Neuronal stem cell (in vitro differentiated cells): ENCODE results near the gene NR4A1.

Experiments used
- DNase-seq: peaks from one replicate; pipeline ENCODE4 v3.0.0-alpha.2; 2013; ENCODE audit warnings: low spot score
- H2AFZ ChIP-seq: one replicate; pipeline ENCODE4 v1.6.1; 2013; ENCODE audit warnings: mild to moderate bottlenecking, low read length, inconsistent platforms
- H2AK5ac ChIP-seq: 2 replicates; pipeline ENCODE4 v1.6.1; 2013; ENCODE audit warnings: low read depth, mild to moderate bottlenecking, inconsistent platforms, low read length, moderate library complexity, mixed read lengths
- H2BK120ac ChIP-seq: 2 replicates; pipeline ENCODE4 v1.6.1; 2013; ENCODE audit warnings: low read depth, mild to moderate bottlenecking, inconsistent platforms, low read length, moderate library complexity, mixed read lengths
- H2BK12ac ChIP-seq: one replicate; pipeline ENCODE4 v1.6.1; 2013; ENCODE audit warnings: low read length, inconsistent platforms
- H2BK15ac ChIP-seq: 2 replicates; pipeline ENCODE4 v1.6.1; 2013; ENCODE audit warnings: mild to moderate bottlenecking, low read length, inconsistent platforms, mixed read lengths
- H2BK5ac ChIP-seq: one replicate; pipeline ENCODE4 v1.6.1; 2013; ENCODE audit warnings: inconsistent platforms, mild to moderate bottlenecking, low read length, moderate library complexity
- H3K14ac ChIP-seq: one replicate; pipeline ENCODE4 v1.6.1; 2013; ENCODE audit warnings: low read length, inconsistent platforms
- H3K18ac ChIP-seq: 2 replicates; pipeline ENCODE4 v1.6.1; 2013; ENCODE audit warnings: low read length, inconsistent platforms
- H3K23ac ChIP-seq: 2 replicates; pipeline ENCODE4 v1.6.1; 2013; ENCODE audit warnings: low read depth, mild to moderate bottlenecking, mixed read lengths, low read length, inconsistent platforms; ENCODE audit not compliant: poor library complexity
- H3K27ac ChIP-seq: replicated peaks from 3 replicates; pipeline ENCODE4 v1.5.1; 2013; ENCODE audit warnings: low read length, inconsistent platforms
- H3K27me3 ChIP-seq, 3 experiments: 2 replicates each; pipeline ENCODE4 v1.6.1; 2013; ENCODE audit warnings: low read length in 3 of 3, mild to moderate bottlenecking in 2 of 3, inconsistent platforms in 1 of 3, low read depth in 1 of 3, mixed read lengths in 1 of 3, moderate library complexity in 1 of 3; ENCODE audit not compliant: control insufficient read depth in 3 of 3, insufficient read depth in 3 of 3
- H3K36me3 ChIP-seq, 2 donors: replicated peaks in 1 of 2; 2 replicates each; pipeline ENCODE4 v1.6.1; 2013; ENCODE audit warnings: low read length in 2 of 2; ENCODE audit not compliant: control insufficient read depth in 2 of 2, insufficient read depth in 2 of 2
- H3K4ac ChIP-seq: 2 replicates; pipeline ENCODE4 v1.6.1; 2013; ENCODE audit warnings: inconsistent platforms, mild to moderate bottlenecking, low read length, moderate library complexity
- H3K4me1 ChIP-seq, 2 donors: 1 replicate in 1 of 2; 2 replicates in 1 of 2; pipeline ENCODE4 v1.6.1; 2013; ENCODE audit warnings: low read length in 2 of 2, low read depth in 1 of 2; ENCODE audit not compliant: control insufficient read depth in 2 of 2, insufficient read depth in 1 of 2
- H3K4me2 ChIP-seq: one replicate; pipeline ENCODE4 v1.6.1; 2013; ENCODE audit warnings: mild to moderate bottlenecking, low read length, inconsistent platforms; ENCODE audit not compliant: insufficient read depth, poor library complexity, severe bottlenecking
- H3K4me3 ChIP-seq, 2 donors: 2 replicates each; pipeline ENCODE4 v1.5.1; 2013; ENCODE audit warnings: low read length in 2 of 2, mild to moderate bottlenecking in 2 of 2, inconsistent platforms in 1 of 2, moderate library complexity in 1 of 2
- H3K79me1 ChIP-seq: one replicate; pipeline ENCODE4 v1.6.1; 2013; ENCODE audit warnings: low read depth, mild to moderate bottlenecking, inconsistent platforms, low read length, moderate library complexity
- H3K9ac ChIP-seq: one replicate; pipeline ENCODE4 v1.6.1; 2013; ENCODE audit warnings: mild to moderate bottlenecking, low read depth, low read length, inconsistent platforms; ENCODE audit not compliant: poor library complexity
- H3K9me3 ChIP-seq, 2 donors: replicated peaks in 1 of 2; 2 replicates each; pipeline versions ENCODE3 to v1.6.1; 2013; ENCODE audit warnings: low read length in 2 of 2, mild to moderate bottlenecking in 2 of 2, inconsistent platforms in 1 of 2, low read depth in 1 of 2, mixed read lengths in 1 of 2, moderate library complexity in 1 of 2; ENCODE audit not compliant: control insufficient read depth in 2 of 2, insufficient read depth in 1 of 2
- H4K8ac ChIP-seq: one replicate; pipeline ENCODE4 v1.6.1; 2013; ENCODE audit warnings: low read depth, mild to moderate bottlenecking, inconsistent platforms, low read length, moderate library complexity
- H4K91ac ChIP-seq: one replicate; pipeline ENCODE4 v1.6.1; 2013; ENCODE audit warnings: low read length, low read depth, mild to moderate bottlenecking, inconsistent platforms; ENCODE audit not compliant: poor library complexity
- WGBS, 2 donors: extraction: QIAGEN DNeasy Blood & Tissue Kit; methylation state at CpG; one replicate each; pipeline ENCODE4 v1.1.7; 2013; ENCODE audit warnings: missing lambda C conversion rate in 2 of 2, mixed read lengths in 1 of 2; ENCODE audit not compliant: insufficient read length in 2 of 2, insufficient replicate concordance in 1 of 2; ENCODE audit errors: extremely low coverage in 2 of 2; 5-methylcytosine and 5-hydroxymethylcytosine counted together

Gene NR4A1

DNA sequence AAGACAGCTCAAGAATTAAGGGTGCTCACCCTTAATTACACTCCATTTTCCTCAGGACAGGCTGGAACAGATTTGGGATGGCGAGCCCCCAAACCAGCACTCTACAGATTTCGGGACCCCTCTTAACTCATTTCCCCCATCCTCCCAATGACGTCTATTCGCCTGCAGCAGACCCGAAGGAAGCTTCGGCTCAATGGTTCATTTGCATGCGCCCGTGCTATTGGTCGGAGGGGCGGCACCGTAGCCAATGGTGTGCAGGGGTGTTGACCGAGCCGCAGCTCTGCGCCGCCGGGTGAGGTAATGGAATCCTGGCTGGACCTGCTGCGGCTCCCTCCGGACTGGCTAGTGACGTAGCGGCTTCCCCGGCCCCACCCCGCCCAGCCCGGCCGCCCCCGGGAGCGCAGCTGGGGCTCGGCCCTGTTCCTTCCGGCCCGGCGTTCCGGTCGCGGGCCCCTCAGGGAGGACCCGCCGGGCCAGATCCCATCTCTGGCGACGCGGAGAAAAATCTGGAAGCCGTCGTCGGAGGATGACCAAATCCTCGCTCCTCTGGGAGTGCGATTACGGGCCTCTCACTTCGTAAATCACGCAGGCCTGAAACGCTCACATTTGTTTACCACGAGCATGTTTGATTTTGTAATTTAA is 18.3 kb upstream of the NR4A1 start:
- no peak overlapping the region for H3K14ac ChIP-seq
- no peak overlapping the region for H4K8ac ChIP-seq
- peaks cover 12 to 19% of the 10 kb centered on the region in 2 donors for H3K4me1 ChIP-seq
- peak overlapping the region; percentile 45 for H3K27ac ChIP-seq
- H3K4ac ChIP-seq, result no peak overlapping the region
- H2BK5ac ChIP-seq, result no peak overlapping the region
- H3K79me1 ChIP-seq, result no peaks in the 10 kb centered on the region
- H4K91ac ChIP-seq, result no peak overlapping the region
- no peak overlapping the region for H2BK120ac ChIP-seq
- peak overlapping the region; percentile 59 for H3K4me2 ChIP-seq
- H2BK15ac ChIP-seq, result peak overlapping the region; percentile 50
- DNase-seq, result peak; percentile 92
- H2BK12ac ChIP-seq, result no peak overlapping the region
- no peaks in the 10 kb centered on the region for H3K9me3 ChIP-seq
- peak overlapping the region; percentile 92 for H2AFZ ChIP-seq
- peak overlapping the region; percentile 88 for H2AK5ac ChIP-seq
- H3K9ac ChIP-seq, result no peak overlapping the region
- H3K18ac ChIP-seq, result peak overlapping the region; percentile 84
- H3K23ac ChIP-seq, result no peak overlapping the region
- H3K4me3 ChIP-seq, result peak overlapping the region; percentile 33 to 58
- no peaks in the 10 kb centered on the region for H3K36me3 ChIP-seq
- no CpG with 5 or more reads among the region's 48 CpGs for WGBS, 2 donors
- peaks cover 0 to 26% (median 8%) of the 10 kb centered on the region in 3 experiments for H3K27me3 ChIP-seq

DNA sequence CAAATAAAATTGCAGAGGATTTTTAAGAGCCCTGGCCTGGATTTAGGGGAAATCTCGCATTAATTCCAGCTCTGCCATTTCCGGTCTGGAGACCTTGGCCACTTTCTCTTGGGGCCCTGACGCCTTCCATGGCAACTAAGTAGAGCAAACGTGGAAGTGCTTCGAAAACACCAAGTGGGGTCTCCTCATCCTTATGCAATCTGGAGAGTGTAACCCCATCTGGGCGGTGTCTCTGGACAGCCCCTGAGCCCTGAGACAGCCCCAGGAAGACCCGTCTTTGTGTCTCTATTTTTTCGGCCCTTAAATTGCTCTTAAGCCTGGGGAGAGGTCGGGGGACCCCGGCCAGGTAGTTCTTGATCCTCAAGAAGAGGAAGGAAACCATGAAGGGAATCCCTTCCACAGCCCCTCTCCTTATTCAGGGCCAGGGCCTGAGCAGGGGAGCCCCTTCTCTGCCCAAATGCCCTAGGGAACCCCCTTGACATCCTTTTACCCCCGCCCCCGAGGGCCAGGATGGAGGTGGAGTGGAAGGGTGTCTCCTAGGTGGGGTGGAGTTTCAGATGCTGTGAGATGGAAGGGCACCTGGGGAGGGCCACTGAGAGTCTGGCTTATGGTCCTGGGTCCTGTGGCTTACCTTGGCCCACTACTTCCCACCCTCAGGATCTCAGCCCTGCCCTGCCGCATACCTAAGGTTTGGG is 17.6 kb upstream of the NR4A1 start:
- no CpG with 5 or more reads among the region's 13 CpGs for WGBS, 2 donors

DNA sequence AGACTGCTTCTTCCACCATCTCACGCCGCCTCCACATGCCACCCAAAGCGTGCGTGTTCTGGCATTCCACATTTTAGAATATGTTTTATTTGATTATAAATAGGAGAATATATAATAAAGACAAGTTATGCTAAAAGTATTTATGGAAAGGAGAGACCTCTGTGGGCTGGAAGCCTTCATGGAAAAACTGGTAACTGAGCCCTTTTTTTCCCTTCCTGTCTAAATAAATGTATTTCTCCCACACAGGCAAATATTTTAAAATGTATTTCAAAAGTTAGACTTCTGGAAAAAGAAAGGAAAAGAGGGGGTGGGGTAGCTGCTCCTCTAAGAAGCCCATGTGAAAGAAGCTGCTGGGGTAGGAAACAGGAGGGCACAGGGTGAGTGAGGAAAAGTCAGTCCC is 16.1 kb upstream of the NR4A1 start:
- H2AK5ac ChIP-seq, result no peak overlapping the region
- no peak overlapping the region for H3K23ac ChIP-seq
- H3K79me1 ChIP-seq, result peaks cover 7% of the 10 kb centered on the region
- peaks cover 11 to 18% of the 10 kb centered on the region in 2 donors for H3K4me1 ChIP-seq
- H3K4me3 ChIP-seq, result no peak overlapping the region
- H3K14ac ChIP-seq, result no peak overlapping the region
- no peak overlapping the region for H3K4ac ChIP-seq
- H3K9me3 ChIP-seq, result no peaks in the 10 kb centered on the region
- no peak overlapping the region for H3K27ac ChIP-seq
- no peak overlapping the region for H2AFZ ChIP-seq
- no peak overlapping the region for H2BK120ac ChIP-seq
- no peak overlapping the region for H3K4me2 ChIP-seq
- H4K8ac ChIP-seq, result no peak overlapping the region
- H2BK5ac ChIP-seq, result no peak overlapping the region
- peaks cover 0 to 26% (median 8%) of the 10 kb centered on the region in 3 experiments for H3K27me3 ChIP-seq
- no peaks in the 10 kb centered on the region for H3K36me3 ChIP-seq
- no peak overlapping the region for H4K91ac ChIP-seq
- DNase-seq, result no peak
- no CpG with 5 or more reads among the region's 4 CpGs for whole genome bisulfite sequencing, 2 donors
- no peak overlapping the region for H3K9ac ChIP-seq
- no peak overlapping the region for H3K18ac ChIP-seq
- H2BK12ac ChIP-seq, result no peak overlapping the region
- no peak overlapping the region for H2BK15ac ChIP-seq

More for the DNA sequence above, 17.6 kb upstream of the NR4A1 start:
- Histone ChIP-seq H2BK5ac (no peak overlapping the region), H3K18ac (peak overlapping the region; percentile 69), H2BK15ac (peak overlapping the region; percentile 50), H3K4me3 (peak overlapping the region in 1 of 2 donors; percentile 33), H2BK120ac (peak overlapping the region; percentile 88), H2BK12ac (peak overlapping the region; percentile 35), H2AK5ac (peak overlapping the region; percentile 88), H3K79me1 (no peaks in the 10 kb centered on the region), H2AFZ (peak overlapping the region; percentile 92), H3K36me3 (no peaks in the 10 kb centered on the region), H4K91ac (no peak overlapping the region), H3K14ac (peak overlapping the region; percentile 14), H3K4ac (peak overlapping the region; percentile 30), H3K9me3 (no peaks in the 10 kb centered on the region), H3K4me1 (peaks cover 16 to 23% of the 10 kb centered on the region in 2 donors), H3K27ac (no peak overlapping the region), H3K4me2 (peak overlapping the region; percentile 59), H4K8ac (no peak overlapping the region), H3K27me3 (peaks cover 0 to 26% (median 8%) of the 10 kb centered on the region in 3 experiments), H3K23ac (no peak overlapping the region), H3K9ac (no peak overlapping the region)
- no peak for DNase-seq

DNA sequence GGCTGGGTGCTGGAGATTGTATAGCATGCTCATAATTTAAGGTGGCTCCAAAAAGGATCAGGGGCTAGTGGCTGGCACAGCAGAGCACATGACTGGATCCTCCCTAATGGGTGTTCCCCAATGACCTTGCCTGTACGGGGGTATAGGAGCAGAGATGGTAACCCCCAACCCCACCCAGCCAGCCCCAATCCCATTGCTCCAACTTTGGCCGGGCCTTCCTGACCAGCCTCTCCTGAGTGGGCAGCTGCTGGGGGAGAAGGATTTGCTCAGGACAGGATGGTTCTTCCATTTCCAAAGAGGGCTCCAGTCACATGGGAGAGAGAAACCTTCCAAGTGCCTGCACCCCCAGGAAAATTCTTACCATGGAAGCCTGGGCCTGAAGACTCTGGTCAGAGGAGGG is 15.3 kb upstream of the NR4A1 start:
- H3K36me3 ChIP-seq, result no peaks in the 10 kb centered on the region
- no peak overlapping the region for H3K23ac ChIP-seq
- DNase-seq, result no peak
- H3K79me1 ChIP-seq, result peaks cover 8% of the 10 kb centered on the region
- no CpG with 5 or more reads among the region's 2 CpGs for WGBS, 2 donors
- H2BK12ac ChIP-seq, result no peak overlapping the region
- H3K4me3 ChIP-seq, result no peak overlapping the region
- no peak overlapping the region for H3K27ac ChIP-seq
- H3K4me1 ChIP-seq, result peaks cover 11 to 18% of the 10 kb centered on the region in 2 donors
- no peak overlapping the region for H4K91ac ChIP-seq
- H2BK15ac ChIP-seq, result no peak overlapping the region
- no peak overlapping the region for H3K18ac ChIP-seq
- H3K9ac ChIP-seq, result no peak overlapping the region
- no peak overlapping the region for H2AFZ ChIP-seq
- H4K8ac ChIP-seq, result no peak overlapping the region
- H3K4ac ChIP-seq, result no peak overlapping the region
- no peak overlapping the region for H2BK5ac ChIP-seq
- no peak overlapping the region for H2BK120ac ChIP-seq
- no peaks in the 10 kb centered on the region for H3K9me3 ChIP-seq
- peaks cover 0 to 26% (median 8%) of the 10 kb centered on the region in 3 experiments for H3K27me3 ChIP-seq
- no peak overlapping the region for H3K4me2 ChIP-seq
- H3K14ac ChIP-seq, result no peak overlapping the region
- no peak overlapping the region for H2AK5ac ChIP-seq
